Measurements from ENCODE around the gene PARD3B. TPM values are rescaled to one million over a fixed set of nuclear protein-coding genes. Genes with fewer than 3 reads are reported as not detected.
A peak's percentile ranks its signal among the peaks of the same experiment; 100 is the strongest.

Gene PARD3B
- polyA plus RNA-seq, 3 donors = not detected

DNA sequence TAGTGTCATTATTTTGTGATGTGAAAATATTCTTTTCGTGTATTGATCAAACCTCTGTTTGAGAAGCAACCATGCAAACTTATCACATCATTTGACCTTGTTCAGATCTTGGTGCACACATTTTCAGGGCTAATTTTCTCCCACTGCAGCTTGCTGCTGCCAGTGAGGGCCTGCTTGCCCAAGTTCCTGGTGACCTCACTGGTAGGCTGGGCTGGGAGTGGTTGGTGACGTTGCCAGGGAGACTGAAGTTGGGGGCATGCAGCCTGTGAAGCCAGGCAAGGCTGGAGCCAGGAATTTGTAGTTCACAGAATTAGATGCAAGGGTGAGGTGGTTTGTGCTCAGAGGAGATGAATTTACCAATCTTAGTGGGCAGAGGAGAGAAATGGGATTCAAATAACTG lies 38.5 kb downstream of the PARD3B start:
- Histone ChIP-seq H3K4me2 (replicated peaks; ENCODE audit: extremely low read depth, low read length, poor library complexity, severe bottlenecking) (no peak overlapping the region), H4K20me1 (ENCODE audit: insufficient read depth, low read length) (no peaks in the 10 kb centered on the region), H3K27me3 (ENCODE audit: control insufficient read depth in 2 of 2, insufficient read depth in 2 of 2, low read length in 2 of 2) (no peaks in the 10 kb centered on the region), H2AFZ (ENCODE audit: insufficient read depth, low read depth, low read length, poor library complexity, severe bottlenecking) (no peak overlapping the region), H3K9ac (ENCODE audit: insufficient read depth, low read length, poor library complexity, severe bottlenecking) (no peak overlapping the region), H3K4me3 (replicated peaks in 1 of 3; ENCODE audit: low read depth in 2 of 3, low read length in 3 of 3) (no peak overlapping the region), H3K79me2 (ENCODE audit: insufficient read depth, low read length) (no peaks in the 10 kb centered on the region), H3K27ac (ENCODE audit: low read depth in 1 of 2, low read length in 2 of 2) (no peak overlapping the region), H3K9me3 (replicated peaks in 1 of 2; ENCODE audit: control insufficient read depth in 1 of 2, insufficient read depth in 1 of 2, low read length in 2 of 2) (peaks cover 6 to 9% of the 10 kb centered on the region in 2 donors), H3K4me1 (ENCODE audit: control insufficient read depth in 1 of 2, insufficient read depth in 2 of 2, low read length in 2 of 2) (no peaks in the 10 kb centered on the region), H3K36me3 (replicated peaks in 1 of 2; ENCODE audit: control insufficient read depth in 1 of 2, insufficient read depth in 2 of 2, low read length in 2 of 2) (no peaks in the 10 kb centered on the region)
- no peak for TF ChIP-seq CTCF (IDR thresholded peaks at IDR 0.05)
- intact Hi-C loops (cut with micrococcal nuclease) = no loop called here
- Mint-ChIP-seq H3K9me3 (peaks cover 2 to 16% (median 8%) of the 10 kb centered on the region in 7 donors), H3K4me3 (peak overlapping the region in 1 of 2 donors; percentile 3), H3K36me3 (no peaks in the 10 kb centered on the region), H3K27me3 (ENCODE audit: low read depth in 3 of 3) (no peaks in the 10 kb centered on the region), H3K4me1 (no peaks in the 10 kb centered on the region), H3K27ac (no peak overlapping the region)
- no peak for DNase-seq
- 100% methylated on average over 1 of the region's 2 CpGs for WGBS (ENCODE audit: insufficient coverage)

GRCh38 chr2:204585930-204586329 lies 40.7 kb downstream of the PARD3B start:
- Histone ChIP-seq H3K9ac (ENCODE audit: insufficient read depth, low read length, poor library complexity, severe bottlenecking) (no peak overlapping the region), H3K27ac (ENCODE audit: low read depth in 1 of 2, low read length in 2 of 2) (no peak overlapping the region), H2AFZ (ENCODE audit: insufficient read depth, low read depth, low read length, poor library complexity, severe bottlenecking) (no peak overlapping the region), H3K27me3 (ENCODE audit: control insufficient read depth in 2 of 2, insufficient read depth in 2 of 2, low read length in 2 of 2) (no peaks in the 10 kb centered on the region), H3K4me1 (ENCODE audit: control insufficient read depth in 1 of 2, insufficient read depth in 2 of 2, low read length in 2 of 2) (no peaks in the 10 kb centered on the region), H3K79me2 (ENCODE audit: insufficient read depth, low read length) (no peaks in the 10 kb centered on the region), H3K4me3 (replicated peaks in 1 of 3; ENCODE audit: low read depth in 2 of 3, low read length in 3 of 3) (no peak overlapping the region), H3K9me3 (replicated peaks in 1 of 2; ENCODE audit: control insufficient read depth in 1 of 2, insufficient read depth in 1 of 2, low read length in 2 of 2) (peaks cover 6 to 17% of the 10 kb centered on the region in 2 donors), H3K36me3 (replicated peaks in 1 of 2; ENCODE audit: control insufficient read depth in 1 of 2, insufficient read depth in 2 of 2, low read length in 2 of 2) (no peaks in the 10 kb centered on the region), H3K4me2 (replicated peaks; ENCODE audit: extremely low read depth, low read length, poor library complexity, severe bottlenecking) (no peak overlapping the region), H4K20me1 (ENCODE audit: insufficient read depth, low read length) (no peaks in the 10 kb centered on the region)
- Mint-ChIP-seq H3K36me3 (no peaks in the 10 kb centered on the region), H3K4me3 (no peak overlapping the region), H3K27ac (no peak overlapping the region), H3K27me3 (ENCODE audit: low read depth in 3 of 3) (peaks cover 0 to 1% (median 0%) of the 10 kb centered on the region in 3 donors), H3K9me3 (peaks cover 2 to 17% (median 6%) of the 10 kb centered on the region in 7 donors), H3K4me1 (no peaks in the 10 kb centered on the region)
- TF ChIP-seq CTCF (IDR thresholded peaks at IDR 0.05) = no peak
- WGBS (ENCODE audit: insufficient coverage) = no CpG with 5 or more reads among the region's 1 CpG
- intact Hi-C loops (cut with micrococcal nuclease) = no loop called here
- no peak for DNase-seq

Measured in CD14-positive monocyte (primary cell).